PC-3 (cell line): ENCODE results near the gene TMA7. TPM values are rescaled to one million over a fixed set of nuclear protein-coding genes. Genes with fewer than 3 reads are reported as not detected.
A peak's percentile ranks its signal among the peaks of the same experiment; 100 is the strongest.

Experiments used
- ATAC-seq: fragments of 200-7000 bp; cut with Tn5 transposase; 2 replicates; pipeline ENCODE4 v1.9.1; 2020; ENCODE audit warnings: mild to moderate bottlenecking, moderate library complexity
- BruUV-seq: library from RNA; stranded (reverse); fragments of 400-500 nt; replicated peaks from 2 replicates; lab custom pipeline; 2021; lab: Mats Ljungman, UMichigan
- CTCF ChIA-PET: fragments of 300-600 bp; sonication (Branson Sonifier 250); formaldehyde crosslinking; loops from one replicate; lab custom pipeline; 2022; ENCODE audit warnings: antibody characterized with exemption; lab: Charles Lee
- POLR2A ChIA-PET: fragments of 300-600 bp; sonication (Branson Sonifier 250); formaldehyde crosslinking; loops from one replicate; lab custom pipeline; 2022; ENCODE audit warnings: antibody characterized with exemption; ENCODE audit not compliant: unreplicated experiment; lab: Charles Lee
- DNase-seq: peaks from one replicate; pipeline ENCODE4 v3.0.0-alpha.2; 2015
- H2AFZ ChIP-seq: fragments of 300-600 bp; sonication (generic); 2 replicates; pipeline ENCODE4 v1.6.0; 2016; ENCODE audit warnings: antibody characterized with exemption, low read length
- H3F3A ChIP-seq: fragments of 300-600 bp; sonication (generic); one replicate; pipeline ENCODE4 v1.6.0; 2017; ENCODE audit warnings: antibody characterized with exemption, low read length, control low read depth, mild to moderate bottlenecking; ENCODE audit not compliant: unreplicated experiment
- H3K27ac ChIP-seq: fragments of 300-600 bp; sonication (generic); 2 replicates; pipeline ENCODE4 v1.5.1; 2016; ENCODE audit warnings: mild to moderate bottlenecking, low read length
- H3K27me3 ChIP-seq: fragments of 300-600 bp; sonication (generic); 2 replicates; pipeline ENCODE4 v1.6.1; 2016; ENCODE audit warnings: low read length, mixed read lengths
- H3K36me3 ChIP-seq: fragments of 300-600 bp; sonication (generic); 2 replicates; pipeline ENCODE4 v1.6.1; 2016; ENCODE audit warnings: low read depth, mixed run types, low read length, mixed read lengths
- H3K4me1 ChIP-seq: fragments of 300-600 bp; sonication (generic); 2 replicates; pipeline ENCODE4 v1.5.1; 2016; ENCODE audit warnings: low read length; ENCODE audit not compliant: insufficient read depth
- H3K4me2 ChIP-seq: fragments of 300-600 bp; sonication (generic); 2 replicates; pipeline ENCODE4 v1.6.0; 2016; ENCODE audit warnings: low read length
- H3K4me3 ChIP-seq: fragments of 300-600 bp; sonication (generic); 2 replicates; pipeline ENCODE4 v1.5.1; 2016; ENCODE audit warnings: mild to moderate bottlenecking, low read length, mixed read lengths
- H3K79me2 ChIP-seq: fragments of 300-600 bp; sonication (generic); 2 replicates; pipeline ENCODE4 v1.6.1; 2017; ENCODE audit warnings: low read length, mixed read lengths
- H3K9ac ChIP-seq: fragments of 300-600 bp; sonication (generic); 2 replicates; pipeline ENCODE4 v1.6.0; 2016; ENCODE audit warnings: mild to moderate bottlenecking, low read length
- H3K9me2 ChIP-seq: fragments of 300-600 bp; sonication (generic); replicated peaks from 2 replicates; pipeline ENCODE4 v1.6.1; 2016; ENCODE audit warnings: mixed run types, low read length, mixed read lengths
- H3K9me3 ChIP-seq: fragments of 300-600 bp; sonication (generic); 2 replicates; pipeline ENCODE4 v1.6.1; 2016; ENCODE audit warnings: low read length, mixed read lengths
- H4K20me1 ChIP-seq: fragments of 300-600 bp; sonication (generic); 2 replicates; pipeline ENCODE4 v1.6.1; 2016; ENCODE audit warnings: low read length, mixed read lengths
- CTCF ChIP-seq: fragments of 300-600 bp; sonication (generic); conservative IDR thresholded peaks from 2 replicates; pipeline ENCODE4 v1.5.1; 2017; ENCODE audit warnings: antibody characterized with exemption, low read depth, mild to moderate bottlenecking, low read length
- EZH2 ChIP-seq: fragments of 300-600 bp; sonication (generic); IDR thresholded peaks from one replicate; pipeline ENCODE4 v1.6.1; 2017; ENCODE audit warnings: antibody characterized with exemption, mild to moderate bottlenecking, low read length; ENCODE audit not compliant: unreplicated experiment
- EZH2phosphoT487 ChIP-seq: fragments of 300-600 bp; sonication (generic); IDR thresholded peaks from 2 replicates; pipeline ENCODE4 v1.6.1; 2018; ENCODE audit warnings: mild to moderate bottlenecking, antibody characterized with exemption, low read length, borderline replicate concordance
- intact Hi-C: fragments of 100-400 bp; cut with micrococcal nuclease; formaldehyde crosslinking; loops from 2 replicates; pipeline ENCODE4 v1.9.0; 2023
- total RNA-seq: library from RNA; depleted of rRNA; stranded (reverse); fragments of >200 nt; gene quantifications from 2 replicates; pipeline ENCODE4 v1.2.3, GENCODE V29; 2014

The TMA7 gene
- total RNA-seq, 1 experiment from 2014 or later, result 517 TPM

- peaks cover 13% of the 10 kb centered on the region; the same call in 1 of the 2 replicates for H3K36me3 ChIP-seq
- no peaks in the 10 kb centered on the region for H4K20me1 ChIP-seq
- H3F3A ChIP-seq, result peaks cover 6% of the 10 kb centered on the region
- no peak overlapping the region for H3K4me3 ChIP-seq
- no peaks in the 10 kb centered on the region for H3K27me3 ChIP-seq
- DNase-seq (no peak), ATAC-seq (no peak)
- H3K27ac ChIP-seq, result no peak overlapping the region
- H3K79me2 ChIP-seq, result peaks cover 68% of the 10 kb centered on the region
- H2AFZ ChIP-seq, result no peak overlapping the region
- no peak overlapping the region for H3K9ac ChIP-seq
- H3K4me1 ChIP-seq, result peaks cover 51% of the 10 kb centered on the region
- no peaks in the 10 kb centered on the region for H3K9me3 ChIP-seq
- no TSS peak for BruUV-seq
- no peak for TF ChIP-seq EZH2phosphoT487
- no peak for TF ChIP-seq EZH2
- no peak for TF ChIP-seq CTCF
- intact Hi-C loops, result no loop called here
- CTCF ChIA-PET, result no interaction called here
- no peak overlapping the region for H3K4me2 ChIP-seq
- POLR2A ChIA-PET, result no interaction called here
- no peaks in the 10 kb centered on the region for H3K9me2 ChIP-seq
These were observed 29.2 kb downstream of the TMA7 start for GRCh38 chr3:48469046-48469915.

GRCh38 chr3:48470286-48470685 is 30.2 kb downstream of the TMA7 start:
- Histone ChIP-seq H3K27me3 (no peaks in the 10 kb centered on the region), H2AFZ (no peak overlapping the region), H3K9me2 (no peaks in the 10 kb centered on the region), H3K4me2 (no peak overlapping the region), H3K4me3 (no peak overlapping the region), H3K79me2 (peaks cover 68% of the 10 kb centered on the region), H3K9ac (no peak overlapping the region), H3K4me1 (peaks cover 44% of the 10 kb centered on the region), H3K36me3 (peaks cover 13% of the 10 kb centered on the region; the same call in 1 of the 2 replicates), H3F3A (peaks cover 6% of the 10 kb centered on the region), H3K27ac (no peak overlapping the region), H3K9me3 (no peaks in the 10 kb centered on the region), H4K20me1 (no peaks in the 10 kb centered on the region)
- intact Hi-C loops, result no loop called here
- BruUV-seq, result no TSS peak
- CTCF ChIA-PET, result no interaction called here
- no peak for DNase-seq
- no peak for ATAC-seq
- POLR2A ChIA-PET, result no interaction called here
- no peak for TF ChIP-seq EZH2
- TF ChIP-seq EZH2phosphoT487, result no peak
- TF ChIP-seq CTCF, result no peak

GRCh38 chr3:48472673-48472922 is 32.5 kb downstream of the TMA7 start:
- Histone ChIP-seq H3F3A (peaks cover 6% of the 10 kb centered on the region), H3K9me2 (no peaks in the 10 kb centered on the region), H3K27me3 (no peaks in the 10 kb centered on the region), H4K20me1 (no peaks in the 10 kb centered on the region), H3K36me3 (peaks cover 3% of the 10 kb centered on the region; the same call in 1 of the 2 replicates), H3K9ac (peak overlapping the region; percentile 92), H3K9me3 (no peaks in the 10 kb centered on the region), H3K4me1 (peaks cover 23% of the 10 kb centered on the region), H3K27ac (peak overlapping the region; percentile 92), H3K4me2 (peak overlapping the region; percentile 97), H2AFZ (peak overlapping the region; percentile 84), H3K4me3 (peak overlapping the region; percentile 79), H3K79me2 (peaks cover 53% of the 10 kb centered on the region)
- TSS peak; percentile 80 for BruUV-seq
- ChIA-PET POLR2A (interaction anchor here (1.9 kb wide), 1 partner anchor 85 kb away, joined by 10 read pairs; the partner anchor contains the start of gene PFKFB4), CTCF (interaction anchor here (1.2 kb wide), 1 partner anchor 85 kb away, joined by 4 read pairs; no protein-coding TSS in a partner anchor)
- intact Hi-C loops, result loop anchor here (2.0 kb wide), 1 partner anchor 34 kb away; no protein-coding TSS in a partner anchor
- ATAC-seq, result peak; percentile 45
- TF ChIP-seq EZH2phosphoT487, result no peak
- TF ChIP-seq CTCF, result no peak
- no peak for TF ChIP-seq EZH2
- DNase-seq, result peak; percentile 65
